Measurements from ENCODE around the gene RBM4B. TPM values are rescaled to one million over a fixed set of nuclear protein-coding genes. Genes with fewer than 3 reads are reported as not detected.

The RBM4B gene
- total and polyA plus RNA-seq, 2 of the 13 experiments (the other 11 are each of a cell fraction or from before 2014, with no cell fraction given): 25.8 to 32.4 TPM

- TF ChIP-seq, protein P1, sequence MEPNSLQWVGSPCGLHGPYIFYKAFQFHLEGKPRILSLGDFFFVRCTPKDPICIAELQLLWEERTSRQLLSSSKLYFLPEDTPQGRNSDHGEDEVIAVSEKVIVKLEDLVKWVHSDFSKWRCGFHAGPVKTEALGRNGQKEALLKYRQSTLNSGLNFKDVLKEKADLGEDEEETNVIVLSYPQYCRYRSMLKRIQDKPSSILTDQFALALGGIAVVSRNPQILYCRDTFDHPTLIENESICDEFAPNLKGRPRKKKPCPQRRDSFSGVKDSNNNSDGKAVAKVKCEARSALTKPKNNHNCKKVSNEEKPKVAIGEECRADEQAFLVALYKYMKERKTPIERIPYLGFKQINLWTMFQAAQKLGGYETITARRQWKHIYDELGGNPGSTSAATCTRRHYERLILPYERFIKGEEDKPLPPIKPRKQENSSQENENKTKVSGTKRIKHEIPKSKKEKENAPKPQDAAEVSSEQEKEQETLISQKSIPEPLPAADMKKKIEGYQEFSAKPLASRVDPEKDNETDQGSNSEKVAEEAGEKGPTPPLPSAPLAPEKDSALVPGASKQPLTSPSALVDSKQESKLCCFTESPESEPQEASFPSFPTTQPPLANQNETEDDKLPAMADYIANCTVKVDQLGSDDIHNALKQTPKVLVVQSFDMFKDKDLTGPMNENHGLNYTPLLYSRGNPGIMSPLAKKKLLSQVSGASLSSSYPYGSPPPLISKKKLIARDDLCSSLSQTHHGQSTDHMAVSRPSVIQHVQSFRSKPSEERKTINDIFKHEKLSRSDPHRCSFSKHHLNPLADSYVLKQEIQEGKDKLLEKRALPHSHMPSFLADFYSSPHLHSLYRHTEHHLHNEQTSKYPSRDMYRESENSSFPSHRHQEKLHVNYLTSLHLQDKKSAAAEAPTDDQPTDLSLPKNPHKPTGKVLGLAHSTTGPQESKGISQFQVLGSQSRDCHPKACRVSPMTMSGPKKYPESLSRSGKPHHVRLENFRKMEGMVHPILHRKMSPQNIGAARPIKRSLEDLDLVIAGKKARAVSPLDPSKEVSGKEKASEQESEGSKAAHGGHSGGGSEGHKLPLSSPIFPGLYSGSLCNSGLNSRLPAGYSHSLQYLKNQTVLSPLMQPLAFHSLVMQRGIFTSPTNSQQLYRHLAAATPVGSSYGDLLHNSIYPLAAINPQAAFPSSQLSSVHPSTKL (CRISPR knock-in tag; IDR thresholded peaks at IDR 0.05): peak; percentile 36; the same call in 1 of the 2 replicates
- TF ChIP-seq ZNF121 (CRISPR knock-in tag; IDR thresholded peaks at IDR 0.05) (peak; percentile 31; the same call in 1 of the 2 replicates), TMF1 (CRISPR knock-in tag; IDR thresholded peaks at IDR 0.05; ENCODE audit: low read depth) (no peak), ZNF605 (CRISPR knock-in tag; IDR thresholded peaks at IDR 0.05) (peak; percentile 93), FOXK1 (CRISPR knock-in tag; IDR thresholded peaks at IDR 0.05; ENCODE audit: borderline replicate concordance, low read depth) (0 out of 2 replicates have a peak, but pooled peaks have one; percentile 10), IRF9 (CRISPR knock-in tag; IDR thresholded peaks at IDR 0.05; ENCODE audit: borderline replicate concordance) (no peak), HMGA1 (CRISPR knock-in tag; conservative IDR thresholded peaks at IDR 0.05) (no peak), HNRNPUL1 (IDR thresholded peaks at IDR 0.05; ENCODE audit: low read depth, low read length) (0 out of 2 replicates have a peak, but pooled peaks have one; percentile 25), ZNF556 (CRISPR knock-in tag; IDR thresholded peaks at IDR 0.05; ENCODE audit: borderline replicate concordance) (no peak; the same call in 1 of the 2 replicates), MEIS2 (CRISPR knock-in tag; IDR thresholded peaks at IDR 0.05) (no peak), HDAC6 (IDR thresholded peaks at IDR 0.05; ENCODE audit: low read depth, low read length) (no peak), ZNF776 (CRISPR knock-in tag; IDR thresholded peaks at IDR 0.05) (no peak), GTF2F1 (IDR thresholded peaks at IDR 0.05; ENCODE audit: low read length) (no peak), HNRNPK (IDR thresholded peaks at IDR 0.05; ENCODE audit: low read depth, low read length, poor library complexity, severe bottlenecking) (peak; percentile 74), ZNF737 (CRISPR knock-in tag; IDR thresholded peaks at IDR 0.05; ENCODE audit: borderline replicate concordance) (no peak), NRL (CRISPR knock-in tag; IDR thresholded peaks at IDR 0.05; ENCODE audit: borderline replicate concordance) (no peak), ZNF33B (CRISPR knock-in tag; IDR thresholded peaks at IDR 0.05) (no peak; the same call in 1 of the 2 replicates)
- TF ChIP-seq, protein P2, sequence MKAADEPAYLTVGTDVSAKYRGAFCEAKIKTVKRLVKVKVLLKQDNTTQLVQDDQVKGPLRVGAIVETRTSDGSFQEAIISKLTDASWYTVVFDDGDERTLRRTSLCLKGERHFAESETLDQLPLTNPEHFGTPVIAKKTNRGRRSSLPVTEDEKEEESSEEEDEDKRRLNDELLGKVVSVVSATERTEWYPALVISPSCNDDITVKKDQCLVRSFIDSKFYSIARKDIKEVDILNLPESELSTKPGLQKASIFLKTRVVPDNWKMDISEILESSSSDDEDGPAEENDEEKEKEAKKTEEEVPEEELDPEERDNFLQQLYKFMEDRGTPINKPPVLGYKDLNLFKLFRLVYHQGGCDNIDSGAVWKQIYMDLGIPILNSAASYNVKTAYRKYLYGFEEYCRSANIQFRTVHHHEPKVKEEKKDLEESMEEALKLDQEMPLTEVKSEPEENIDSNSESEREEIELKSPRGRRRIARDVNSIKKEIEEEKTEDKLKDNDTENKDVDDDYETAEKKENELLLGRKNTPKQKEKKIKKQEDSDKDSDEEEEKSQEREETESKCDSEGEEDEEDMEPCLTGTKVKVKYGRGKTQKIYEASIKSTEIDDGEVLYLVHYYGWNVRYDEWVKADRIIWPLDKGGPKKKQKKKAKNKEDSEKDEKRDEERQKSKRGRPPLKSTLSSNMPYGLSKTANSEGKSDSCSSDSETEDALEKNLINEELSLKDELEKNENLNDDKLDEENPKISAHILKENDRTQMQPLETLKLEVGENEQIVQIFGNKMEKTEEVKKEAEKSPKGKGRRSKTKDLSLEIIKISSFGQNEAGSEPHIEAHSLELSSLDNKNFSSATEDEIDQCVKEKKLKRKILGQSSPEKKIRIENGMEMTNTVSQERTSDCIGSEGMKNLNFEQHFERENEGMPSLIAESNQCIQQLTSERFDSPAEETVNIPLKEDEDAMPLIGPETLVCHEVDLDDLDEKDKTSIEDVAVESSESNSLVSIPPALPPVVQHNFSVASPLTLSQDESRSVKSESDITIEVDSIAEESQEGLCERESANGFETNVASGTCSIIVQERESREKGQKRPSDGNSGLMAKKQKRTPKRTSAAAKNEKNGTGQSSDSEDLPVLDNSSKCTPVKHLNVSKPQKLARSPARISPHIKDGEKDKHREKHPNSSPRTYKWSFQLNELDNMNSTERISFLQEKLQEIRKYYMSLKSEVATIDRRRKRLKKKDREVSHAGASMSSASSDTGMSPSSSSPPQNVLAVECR (CRISPR knock-in tag; IDR thresholded peaks at IDR 0.05; ENCODE audit: borderline replicate concordance): peak; percentile 73; the same call in 1 of the 2 replicates
- TF ChIP-seq, protein P3, sequence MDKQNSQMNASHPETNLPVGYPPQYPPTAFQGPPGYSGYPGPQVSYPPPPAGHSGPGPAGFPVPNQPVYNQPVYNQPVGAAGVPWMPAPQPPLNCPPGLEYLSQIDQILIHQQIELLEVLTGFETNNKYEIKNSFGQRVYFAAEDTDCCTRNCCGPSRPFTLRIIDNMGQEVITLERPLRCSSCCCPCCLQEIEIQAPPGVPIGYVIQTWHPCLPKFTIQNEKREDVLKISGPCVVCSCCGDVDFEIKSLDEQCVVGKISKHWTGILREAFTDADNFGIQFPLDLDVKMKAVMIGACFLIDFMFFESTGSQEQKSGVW (CRISPR knock-in tag; IDR thresholded peaks at IDR 0.05; ENCODE audit: borderline replicate concordance): no peak
Measured at GRCh38 chr11:66677599-66678375, at the start of gene RBM4B (continued).

All from HepG2 (cell line).